Osteocyte (in vitro differentiated cells): ENCODE measurements around the gene DDX31. TPM values are rescaled to one million over a fixed set of nuclear protein-coding genes. Genes with fewer than 3 reads are reported as not detected.
A peak's percentile ranks its signal among the peaks of the same experiment; 100 is the strongest.

ENCODE experiments used
- DNase-seq: peaks from one replicate; pipeline ENCODE4 v3.0.0; 2021; ENCODE audit warnings: mixed read lengths; ENCODE audit not compliant: unreplicated experiment; ENCODE audit errors: extremely low spot score
- H3K27ac Mint-ChIP-seq: one replicate; pipeline ENCODE4 v1.8.0; 2021; ENCODE audit warnings: mild to moderate bottlenecking, mixed read lengths; ENCODE audit not compliant: unreplicated experiment
- H3K27me3 Mint-ChIP-seq: one replicate; pipeline ENCODE4 v1.8.0; 2021; ENCODE audit warnings: mixed read lengths; ENCODE audit not compliant: unreplicated experiment
- H3K36me3 Mint-ChIP-seq: one replicate; pipeline ENCODE4 v1.8.0; 2021; ENCODE audit warnings: mixed read lengths; ENCODE audit not compliant: unreplicated experiment
- H3K4me1 Mint-ChIP-seq: one replicate; pipeline ENCODE4 v1.8.0; 2021; ENCODE audit warnings: mixed read lengths; ENCODE audit not compliant: unreplicated experiment
- H3K4me3 Mint-ChIP-seq: one replicate; pipeline ENCODE4 v1.8.0; 2021; ENCODE audit warnings: mild to moderate bottlenecking, moderate library complexity, mixed read lengths; ENCODE audit not compliant: unreplicated experiment
- H3K9me3 Mint-ChIP-seq: one replicate; pipeline ENCODE4 v1.8.0; 2021; ENCODE audit warnings: mixed read lengths; ENCODE audit not compliant: unreplicated experiment
- CTCF ChIP-seq: fragments of 200-600 bp; sonication (generic); IDR thresholded peaks from 2 replicates; pipeline ENCODE4 v1.5.0; 2021; ENCODE audit warnings: antibody characterized with exemption, mild to moderate bottlenecking, moderate library complexity
- total RNA-seq: library from RNA; stranded (reverse); gene quantifications from 2 replicates; pipeline ENCODE4 v1.2.1, GENCODE V29; 2021

DDX31 gene
- total RNA-seq, 1 donor from 2014 or later: 14.6 TPM

GRCh38 chr9:132547052-132547431, 122.7 kb downstream of the DDX31 start:
- no peak for DNase-seq
- TF ChIP-seq CTCF: no peak
- Mint-ChIP-seq H3K4me3 (no peak overlapping the region), H3K27ac (no peak overlapping the region), H3K36me3 (no peaks in the 10 kb centered on the region), H3K9me3 (no peaks in the 10 kb centered on the region), H3K27me3 (no peaks in the 10 kb centered on the region), H3K4me1 (peaks cover 20% of the 10 kb centered on the region)

GRCh38 chr9:132546148-132547051, 123.4 kb downstream of the DDX31 start:
- peaks cover 20% of the 10 kb centered on the region for H3K4me1 Mint-ChIP-seq
- TF ChIP-seq CTCF: peak; percentile 49
- H3K36me3 Mint-ChIP-seq: no peaks in the 10 kb centered on the region
- no peaks in the 10 kb centered on the region for H3K9me3 Mint-ChIP-seq
- peak overlapping the region; percentile 56 for H3K4me3 Mint-ChIP-seq
- DNase-seq: no peak
- no peak overlapping the region for H3K27ac Mint-ChIP-seq
- no peaks in the 10 kb centered on the region for H3K27me3 Mint-ChIP-seq

DNA sequence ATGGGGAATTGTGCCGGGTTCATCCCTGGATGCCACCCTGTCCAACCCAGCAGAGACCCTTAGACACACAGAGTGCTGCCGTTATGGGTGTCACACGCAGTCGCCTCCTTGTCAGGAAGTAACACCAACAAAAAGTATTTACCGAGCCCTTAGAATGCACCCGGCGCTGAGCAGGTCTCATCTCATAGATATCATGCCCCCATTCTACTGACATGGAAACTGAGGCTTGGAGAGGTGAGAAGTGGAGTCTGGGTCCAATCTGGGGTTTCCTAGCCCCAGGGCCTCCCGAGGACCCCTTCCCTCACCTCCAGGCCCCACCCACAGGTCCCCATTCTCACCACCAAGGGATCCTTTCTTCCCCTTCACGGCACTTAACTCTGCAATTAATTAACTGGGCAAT, 124.2 kb downstream of the DDX31 start:
- H3K4me1 Mint-ChIP-seq: peaks cover 20% of the 10 kb centered on the region
- H3K9me3 Mint-ChIP-seq: no peaks in the 10 kb centered on the region
- TF ChIP-seq CTCF: no peak
- no peak overlapping the region for H3K27ac Mint-ChIP-seq
- H3K36me3 Mint-ChIP-seq: no peaks in the 10 kb centered on the region
- H3K27me3 Mint-ChIP-seq: no peaks in the 10 kb centered on the region
- no peak for DNase-seq
- no peak overlapping the region for H3K4me3 Mint-ChIP-seq

DNA sequence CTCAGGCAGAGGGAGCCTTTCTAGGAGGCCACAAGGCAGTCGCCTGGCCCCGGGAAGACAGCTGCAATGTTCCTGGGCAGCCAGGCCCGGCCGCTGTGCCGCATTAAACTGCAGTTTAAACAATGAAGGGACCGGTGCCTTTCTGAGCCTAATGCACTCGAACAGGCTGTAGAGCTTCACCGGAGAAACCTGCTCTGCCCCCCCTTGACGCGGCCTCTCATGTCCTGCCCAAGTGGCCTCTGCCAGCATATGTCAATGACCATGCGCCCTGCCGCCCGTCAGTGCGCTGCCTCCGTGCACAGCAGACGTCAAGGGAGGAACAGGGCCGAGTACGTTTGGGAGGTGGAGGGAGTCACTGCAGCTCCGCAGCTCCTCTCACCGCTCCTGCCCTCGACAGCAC, 125.8 kb downstream of the DDX31 start:
- no peaks in the 10 kb centered on the region for H3K27me3 Mint-ChIP-seq
- H3K9me3 Mint-ChIP-seq: no peaks in the 10 kb centered on the region
- H3K4me3 Mint-ChIP-seq: no peak overlapping the region
- DNase-seq: no peak
- H3K36me3 Mint-ChIP-seq: no peaks in the 10 kb centered on the region
- H3K4me1 Mint-ChIP-seq: peaks cover 16% of the 10 kb centered on the region
- H3K27ac Mint-ChIP-seq: no peak overlapping the region
- no peak for TF ChIP-seq CTCF

DNA sequence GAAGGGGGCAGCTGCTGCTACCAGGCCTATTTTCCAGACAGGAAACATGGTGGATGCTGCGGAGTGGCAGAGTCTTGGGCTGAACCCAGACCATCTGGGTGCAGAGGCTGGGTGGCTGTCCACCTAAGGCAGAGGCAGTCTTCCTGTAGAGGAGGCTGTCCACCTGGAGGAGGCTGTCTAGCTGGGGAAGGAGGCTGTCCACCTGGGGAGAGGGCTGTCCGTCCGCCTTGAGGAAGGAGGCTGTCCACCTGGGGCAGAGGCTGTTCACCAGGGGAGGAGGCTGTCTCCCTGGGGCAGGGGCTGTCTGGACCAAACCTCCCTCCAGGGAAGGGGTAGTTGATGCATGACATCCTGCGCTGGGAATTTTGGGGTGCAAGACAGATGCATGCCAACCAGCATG, 126.5 kb downstream of the DDX31 start:
- no peak for DNase-seq
- H3K36me3 Mint-ChIP-seq: no peaks in the 10 kb centered on the region
- H3K9me3 Mint-ChIP-seq: no peaks in the 10 kb centered on the region
- TF ChIP-seq CTCF: no peak
- peaks cover 9% of the 10 kb centered on the region for H3K4me1 Mint-ChIP-seq
- no peak overlapping the region for H3K27ac Mint-ChIP-seq
- H3K4me3 Mint-ChIP-seq: no peak overlapping the region
- no peaks in the 10 kb centered on the region for H3K27me3 Mint-ChIP-seq

Other genes starting within 250 kb of the DDX31 start
- not detected in 2 replicates for gene BARHL1, start 87.4 kb downstream of the DDX31 start, total RNA-seq
- 21.2 and 22.7 TPM in 2 replicates for gene GTF3C4, start 481 bp upstream of the DDX31 start, total RNA-seq
- 0.91 and 2.1 TPM in 2 replicates for gene AK8, start 208.3 kb upstream of the DDX31 start, total RNA-seq
- gene SPACA9, start 208.9 kb upstream of the DDX31 start, total RNA-seq: 6.7 and 7.5 TPM in 2 replicates